Measurements from ENCODE around the gene HDLBP.
"Not testable (repeated sequence)": the region's sequence is repeated elsewhere in the genome, so short reads cannot be mapped to it uniquely, and the experiment has no call there.

Gene HDLBP

GRCh38 chr2:241199897-241200821 lies 115.3 kb downstream of the HDLBP start:
- peak; percentile 15 for DNase-seq
- Mint-ChIP-seq H3K4me1 (no peaks in the 10 kb centered on the region), H3K4me3 (no peak overlapping the region), H3K27ac (no peak overlapping the region), H3K9me3 (no peaks in the 10 kb centered on the region), H3K36me3 (no peaks in the 10 kb centered on the region), H3K27me3 (no peaks in the 10 kb centered on the region)
- CTCF ChIA-PET = no interaction called here

- no peaks in the 10 kb centered on the region for H3K36me3 Mint-ChIP-seq
- peak; percentile 15 for DNase-seq
- no peak overlapping the region for H3K27ac Mint-ChIP-seq
- no peak overlapping the region for H3K4me3 Mint-ChIP-seq
- no peaks in the 10 kb centered on the region for H3K9me3 Mint-ChIP-seq
- H3K27me3 Mint-ChIP-seq = no peaks in the 10 kb centered on the region
- CTCF ChIA-PET = no interaction called here
- H3K4me1 Mint-ChIP-seq = no peaks in the 10 kb centered on the region
These were observed 116.2 kb downstream of the HDLBP start for GRCh38 chr2:241199286-241199685.

GRCh38 chr2:241198381-241199279 lies 116.8 kb downstream of the HDLBP start:
- Mint-ChIP-seq H3K27ac (no peak overlapping the region), H3K9me3 (no peaks in the 10 kb centered on the region), H3K27me3 (no peaks in the 10 kb centered on the region), H3K4me1 (no peaks in the 10 kb centered on the region), H3K4me3 (no peak overlapping the region), H3K36me3 (no peaks in the 10 kb centered on the region)
- CTCF ChIA-PET = no interaction called here
- DNase-seq = peak; percentile 18

- CTCF ChIA-PET = no interaction called here
- Mint-ChIP-seq H3K4me1 (no peaks in the 10 kb centered on the region), H3K27ac (no peak overlapping the region), H3K27me3 (no peaks in the 10 kb centered on the region), H3K9me3 (no peaks in the 10 kb centered on the region), H3K36me3 (no peaks in the 10 kb centered on the region), H3K4me3 (no peak overlapping the region)
- no peak for DNase-seq
These were observed 117.5 kb downstream of the HDLBP start for GRCh38 chr2:241197947-241198346.

- H3K27me3 Mint-ChIP-seq, H3K4me3 Mint-ChIP-seq, H3K9me3 Mint-ChIP-seq, H3K36me3 Mint-ChIP-seq, DNase-seq, CTCF ChIA-PET, H3K27ac Mint-ChIP-seq, H3K4me1 Mint-ChIP-seq: not testable (repeated sequence)
These were observed 118.2 kb downstream of the HDLBP start for GRCh38 chr2:241197246-241197645.

GRCh38 chr2:241195506-241196130 lies 119.9 kb downstream of the HDLBP start:
- DNase-seq = no peak
- H3K4me1 Mint-ChIP-seq = no peaks in the 10 kb centered on the region
- no peaks in the 10 kb centered on the region for H3K9me3 Mint-ChIP-seq
- no peaks in the 10 kb centered on the region for H3K36me3 Mint-ChIP-seq
- CTCF ChIA-PET = no interaction called here
- H3K4me3 Mint-ChIP-seq = no peak overlapping the region
- H3K27me3 Mint-ChIP-seq = no peaks in the 10 kb centered on the region
- no peak overlapping the region for H3K27ac Mint-ChIP-seq

GRCh38 chr2:241194811-241195210 lies 120.7 kb downstream of the HDLBP start:
- Mint-ChIP-seq H3K4me1 (no peaks in the 10 kb centered on the region), H3K9me3 (no peaks in the 10 kb centered on the region), H3K36me3 (no peaks in the 10 kb centered on the region), H3K27me3 (no peaks in the 10 kb centered on the region), H3K4me3 (no peak overlapping the region), H3K27ac (no peak overlapping the region)
- DNase-seq = no peak
- CTCF ChIA-PET = no interaction called here

- no peak overlapping the region for H3K4me3 Mint-ChIP-seq
- H3K36me3 Mint-ChIP-seq = no peaks in the 10 kb centered on the region
- CTCF ChIA-PET = no interaction called here
- no peaks in the 10 kb centered on the region for H3K4me1 Mint-ChIP-seq
- no peak overlapping the region for H3K27ac Mint-ChIP-seq
- H3K27me3 Mint-ChIP-seq = no peaks in the 10 kb centered on the region
- no peak for DNase-seq
- no peaks in the 10 kb centered on the region for H3K9me3 Mint-ChIP-seq
These were observed 122.2 kb downstream of the HDLBP start for GRCh38 chr2:241193271-241193670.

GRCh38 chr2:241191081-241191480 lies 124.4 kb downstream of the HDLBP start:
- H3K4me1 Mint-ChIP-seq = no peaks in the 10 kb centered on the region
- no peaks in the 10 kb centered on the region for H3K9me3 Mint-ChIP-seq
- DNase-seq = no peak
- CTCF ChIA-PET = no interaction called here
- no peaks in the 10 kb centered on the region for H3K27me3 Mint-ChIP-seq
- H3K4me3 Mint-ChIP-seq = no peak overlapping the region
- H3K27ac Mint-ChIP-seq = no peak overlapping the region
- no peaks in the 10 kb centered on the region for H3K36me3 Mint-ChIP-seq

GRCh38 chr2:241190291-241190981 lies 125.0 kb downstream of the HDLBP start:
- no peaks in the 10 kb centered on the region for H3K27me3 Mint-ChIP-seq
- H3K9me3 Mint-ChIP-seq = no peaks in the 10 kb centered on the region
- no peaks in the 10 kb centered on the region for H3K36me3 Mint-ChIP-seq
- no peak overlapping the region for H3K27ac Mint-ChIP-seq
- no peak overlapping the region for H3K4me3 Mint-ChIP-seq
- no peak for DNase-seq
- CTCF ChIA-PET = no interaction called here
- no peaks in the 10 kb centered on the region for H3K4me1 Mint-ChIP-seq

- Mint-ChIP-seq H3K4me1 (no peaks in the 10 kb centered on the region), H3K9me3 (no peaks in the 10 kb centered on the region)
- CTCF ChIA-PET = no interaction called here
These were observed 125.6 kb downstream of the HDLBP start for GRCh38 chr2:241189856-241190201.

GRCh38 chr2:241189093-241189855 lies 126.2 kb downstream of the HDLBP start:
- no peak for DNase-seq
- CTCF ChIA-PET = no interaction called here
- no peak overlapping the region for H3K27ac Mint-ChIP-seq
- H3K27me3 Mint-ChIP-seq = no peaks in the 10 kb centered on the region
- no peaks in the 10 kb centered on the region for H3K36me3 Mint-ChIP-seq
- no peaks in the 10 kb centered on the region for H3K4me1 Mint-ChIP-seq
- H3K9me3 Mint-ChIP-seq = no peaks in the 10 kb centered on the region
- no peak overlapping the region for H3K4me3 Mint-ChIP-seq

More at GRCh38 chr2:241189856-241190201, 125.6 kb downstream of the HDLBP start:
- Mint-ChIP-seq H3K27me3 (no peaks in the 10 kb centered on the region), H3K36me3 (no peaks in the 10 kb centered on the region), H3K27ac (no peak overlapping the region), H3K4me3 (no peak overlapping the region)
- DNase-seq = no peak

GRCh38 chr2:241188361-241189092 lies 126.9 kb downstream of the HDLBP start, which contains the start of gene ANO7:
ANO7 (plus strand) TSS chr2:241188677; CDS start chr2:241190064, 1,387 bp downstream.
- Mint-ChIP-seq H3K36me3 (peaks cover 2% of the 10 kb centered on the region), H3K4me1 (no peaks in the 10 kb centered on the region), H3K4me3 (no peak within 1 kb of the TSS), H3K27ac (no peak within 1 kb of the TSS), H3K27me3 (no peaks in the 10 kb centered on the region), H3K9me3 (no peaks in the 10 kb centered on the region)
- DNase-seq = no peak
- CTCF ChIA-PET = no interaction called here

All from activated naive CD4-positive, alpha-beta T cell treated with anti-CD3 and anti-CD28 coated beads, Interleukin-2, amount 10 ng/mL, durations not matched to agents 7 days and 5 days (primary cell).